NCI-H460 (cell line): ENCODE measurements around the gene CDC42BPB. TPM values are rescaled to one million over a fixed set of nuclear protein-coding genes. Genes with fewer than 3 reads are reported as not detected.
"Not testable (repeated sequence)": the region's sequence is repeated elsewhere in the genome, so short reads cannot be mapped to it uniquely, and the experiment has no call there.

Source experiments
- DNase-seq: peaks from one replicate; pipeline ENCODE4 v3.0.0-alpha.2; 2016; ENCODE audit warnings: low read depth; ENCODE audit errors: extremely low read depth
- total RNA-seq: library from RNA; depleted of rRNA; stranded (reverse); fragments of >200 nt; shearing (Covaris generic); gene quantifications from 2 replicates; pipeline ENCODE4 v1.2.3, GENCODE V29; 2014

CDC42BPB gene
- total RNA-seq, 1 experiment from 2014 or later = 54.9 TPM

DNA sequence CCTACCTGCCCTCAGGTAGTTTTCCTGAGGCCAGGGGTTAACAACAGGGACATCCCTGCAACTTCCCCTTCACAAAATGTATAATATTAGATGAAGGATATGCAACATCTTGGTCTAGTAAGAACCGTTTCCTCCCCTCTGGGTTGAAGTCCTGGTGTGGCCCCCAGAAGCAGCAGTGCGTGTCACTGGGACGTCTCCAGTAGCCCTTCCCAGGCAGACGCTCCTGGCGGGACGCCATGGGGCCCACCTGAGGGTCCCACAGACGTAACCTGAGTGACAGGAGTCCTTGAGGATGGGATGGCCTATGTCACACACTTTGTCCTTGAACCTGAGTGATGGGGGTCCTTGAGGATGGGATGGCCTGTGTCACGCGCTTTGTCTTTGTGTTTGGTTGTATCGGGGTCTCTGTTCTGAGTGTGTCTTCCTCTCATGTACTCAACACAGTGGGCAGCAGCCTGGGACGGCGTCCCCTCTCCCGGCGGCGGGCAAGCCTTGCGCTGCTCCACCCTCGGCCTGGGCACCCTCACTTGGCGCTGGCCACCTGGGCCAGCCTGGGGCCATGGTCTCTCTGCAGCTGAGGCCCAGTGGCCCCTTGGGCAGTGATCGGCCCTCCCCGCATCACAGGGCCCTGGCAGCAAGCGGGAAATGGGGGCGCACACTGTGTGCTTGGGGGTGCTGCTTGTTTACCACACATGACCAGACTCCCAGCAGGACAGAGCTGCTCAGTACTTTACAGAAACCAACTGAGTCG lies 149.2 kb downstream of the CDC42BPB start:
- no peak for DNase-seq

DNA sequence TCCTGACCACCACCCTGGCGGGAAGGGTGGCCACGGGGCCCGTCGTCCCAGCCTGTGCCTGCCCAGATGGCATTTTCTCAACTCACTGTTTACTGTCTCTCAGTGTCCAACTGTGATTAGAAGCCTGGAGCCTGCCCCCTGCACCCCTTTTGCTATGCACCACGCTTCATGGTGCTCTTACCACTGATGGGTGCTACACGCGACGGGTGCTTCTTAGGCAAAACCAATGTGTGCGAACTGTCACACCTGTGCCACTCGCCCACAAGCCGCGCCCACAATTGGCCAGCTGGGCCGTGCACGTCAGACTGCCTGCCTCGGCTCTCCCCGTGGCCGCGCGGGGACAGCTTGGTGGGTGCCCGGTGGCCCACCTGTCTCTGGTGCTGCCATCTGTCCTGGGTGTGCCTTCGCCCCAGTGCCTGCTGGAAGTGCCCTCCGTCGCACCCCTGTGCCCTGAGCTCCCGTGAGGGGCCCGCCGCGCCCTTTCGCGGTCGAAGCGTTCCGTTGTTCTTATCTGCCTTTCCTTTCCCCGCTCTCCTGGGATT lies 150.0 kb downstream of the CDC42BPB start:
- no peak for DNase-seq

DNA sequence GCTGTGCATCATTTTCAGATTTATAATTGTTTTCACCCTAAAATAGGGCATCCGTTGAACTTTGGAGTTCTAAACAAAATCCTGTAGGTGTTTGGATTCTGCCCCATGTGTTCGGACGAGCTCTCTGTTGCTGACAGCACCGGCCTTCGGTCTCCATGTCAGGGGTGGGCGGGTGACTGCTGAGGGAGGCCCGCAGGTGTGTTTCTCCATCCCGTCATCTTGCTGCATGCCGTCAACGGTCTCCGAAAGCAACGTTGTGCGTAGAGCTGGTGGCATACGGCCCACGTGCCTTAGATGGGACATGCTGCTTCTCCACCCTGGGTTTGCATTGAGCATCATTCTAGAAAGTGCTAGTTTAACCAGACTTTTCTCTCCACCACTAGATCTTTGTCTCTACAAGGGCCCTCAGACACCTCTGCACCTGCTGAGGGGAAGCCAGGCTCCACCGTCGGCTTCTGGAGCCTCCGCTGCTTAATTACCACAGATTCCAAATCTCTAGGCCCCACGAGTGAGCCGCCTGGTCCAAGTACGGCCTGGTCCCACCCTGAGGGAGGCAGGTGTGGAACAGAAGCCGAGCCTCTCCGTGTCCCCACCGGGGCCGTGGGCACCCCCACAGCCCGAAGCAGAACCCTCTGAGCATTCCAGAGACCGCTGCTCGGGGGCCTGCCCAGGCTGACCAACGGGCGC lies 150.6 kb downstream of the CDC42BPB start:
- no peak for DNase-seq

DNA sequence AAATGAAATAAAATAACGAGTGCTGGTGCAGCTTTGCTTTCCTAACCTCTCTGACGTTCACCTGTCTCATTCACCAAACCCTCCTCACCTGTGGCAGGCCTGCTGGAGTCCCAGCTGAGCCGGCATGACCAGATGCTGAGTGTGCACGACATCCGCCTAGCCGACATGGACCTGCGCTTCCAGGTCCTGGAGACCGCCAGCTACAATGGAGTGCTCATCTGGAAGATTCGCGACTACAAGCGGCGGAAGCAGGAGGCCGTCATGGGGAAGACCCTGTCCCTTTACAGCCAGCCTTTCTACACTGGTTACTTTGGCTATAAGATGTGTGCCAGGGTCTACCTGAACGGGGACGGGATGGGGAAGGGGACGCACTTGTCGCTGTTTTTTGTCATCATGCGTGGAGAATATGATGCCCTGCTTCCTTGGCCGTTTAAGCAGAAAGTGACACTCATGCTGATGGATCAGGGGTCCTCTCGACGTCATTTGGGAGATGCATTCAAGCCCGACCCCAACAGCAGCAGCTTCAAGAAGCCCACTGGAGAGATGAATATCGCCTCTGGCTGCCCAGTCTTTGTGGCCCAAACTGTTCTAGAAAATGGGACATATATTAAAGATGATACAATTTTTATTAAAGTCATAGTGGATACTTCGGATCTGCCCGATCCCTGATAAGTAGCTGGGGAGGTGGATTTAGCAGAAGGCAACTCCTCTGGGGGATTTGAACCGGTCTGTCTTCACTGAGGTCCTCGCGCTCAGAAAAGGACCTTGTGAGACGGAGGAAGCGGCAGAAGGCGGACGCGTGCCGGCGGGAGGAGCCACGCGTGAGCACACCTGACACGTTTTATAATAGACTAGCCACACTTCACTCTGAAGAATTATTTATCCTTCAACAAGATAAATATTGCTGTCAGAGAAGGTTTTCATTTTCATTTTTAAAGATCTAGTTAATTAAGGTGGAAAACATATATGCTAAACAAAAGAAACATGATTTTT lies 151.9 kb downstream of the CDC42BPB start:
- DNase-seq = no peak

DNA sequence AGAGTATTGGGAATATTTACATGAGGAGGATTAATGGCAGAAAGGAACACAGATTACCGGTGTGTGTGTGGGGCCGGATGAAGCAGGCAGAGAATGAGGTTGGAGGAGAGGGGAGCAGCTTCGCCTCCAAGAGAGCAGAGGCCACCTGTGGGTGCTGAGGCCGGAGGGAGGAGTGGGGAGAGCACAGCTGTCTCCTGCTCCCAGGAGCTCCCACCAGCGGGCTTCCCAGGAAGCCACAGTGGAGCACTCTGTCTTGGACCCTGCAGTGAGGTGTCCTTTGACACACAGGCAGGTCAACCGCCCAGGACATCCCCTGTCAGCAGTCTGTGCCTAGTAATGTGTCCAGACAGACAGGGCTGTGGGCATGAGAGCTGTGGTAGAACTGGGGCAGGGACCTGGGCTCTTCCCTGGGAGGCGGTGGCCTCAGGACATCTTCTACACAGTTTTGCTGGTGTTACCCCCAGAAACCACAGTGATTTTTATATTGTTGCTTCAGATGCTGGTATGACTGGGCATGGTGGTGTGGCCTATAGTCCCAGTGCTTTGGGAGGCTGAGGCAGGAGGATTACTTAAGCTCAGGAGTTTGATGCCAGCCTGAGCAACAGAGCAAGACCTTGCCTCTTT lies 153.3 kb downstream of the CDC42BPB start:
- no peak for DNase-seq

DNA sequence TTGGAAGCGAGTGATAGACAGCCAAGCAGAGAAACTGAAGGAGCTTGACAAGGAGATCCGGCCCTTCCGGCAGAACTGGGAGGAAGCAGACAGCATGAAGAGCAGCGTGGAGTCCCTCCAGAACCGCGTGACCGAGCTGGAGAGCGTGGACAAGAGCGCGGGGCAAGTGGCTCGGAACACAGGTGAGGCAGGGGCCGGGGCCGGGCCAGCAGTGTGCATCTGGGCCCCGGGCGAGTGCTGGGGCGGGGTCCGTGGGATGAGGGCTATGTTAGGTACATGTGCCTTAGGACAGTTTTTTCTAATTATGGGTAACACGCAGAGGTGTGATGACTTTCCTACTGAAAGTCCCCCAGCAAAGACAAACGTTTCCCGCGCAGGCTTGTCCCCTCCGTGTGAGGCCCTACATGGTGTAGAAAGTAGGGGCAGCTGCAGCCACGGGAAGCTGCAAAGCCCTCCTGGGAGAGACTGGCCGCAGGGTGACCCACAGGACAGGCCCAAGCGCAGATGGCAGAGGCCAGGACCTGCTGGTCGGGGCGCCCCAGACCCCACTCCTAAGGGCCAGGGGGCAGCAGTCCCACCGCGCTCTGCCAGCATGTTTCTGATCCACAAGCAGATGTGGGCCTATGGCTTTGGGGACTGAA lies 154.0 kb downstream of the CDC42BPB start:
- no peak for DNase-seq

DNA sequence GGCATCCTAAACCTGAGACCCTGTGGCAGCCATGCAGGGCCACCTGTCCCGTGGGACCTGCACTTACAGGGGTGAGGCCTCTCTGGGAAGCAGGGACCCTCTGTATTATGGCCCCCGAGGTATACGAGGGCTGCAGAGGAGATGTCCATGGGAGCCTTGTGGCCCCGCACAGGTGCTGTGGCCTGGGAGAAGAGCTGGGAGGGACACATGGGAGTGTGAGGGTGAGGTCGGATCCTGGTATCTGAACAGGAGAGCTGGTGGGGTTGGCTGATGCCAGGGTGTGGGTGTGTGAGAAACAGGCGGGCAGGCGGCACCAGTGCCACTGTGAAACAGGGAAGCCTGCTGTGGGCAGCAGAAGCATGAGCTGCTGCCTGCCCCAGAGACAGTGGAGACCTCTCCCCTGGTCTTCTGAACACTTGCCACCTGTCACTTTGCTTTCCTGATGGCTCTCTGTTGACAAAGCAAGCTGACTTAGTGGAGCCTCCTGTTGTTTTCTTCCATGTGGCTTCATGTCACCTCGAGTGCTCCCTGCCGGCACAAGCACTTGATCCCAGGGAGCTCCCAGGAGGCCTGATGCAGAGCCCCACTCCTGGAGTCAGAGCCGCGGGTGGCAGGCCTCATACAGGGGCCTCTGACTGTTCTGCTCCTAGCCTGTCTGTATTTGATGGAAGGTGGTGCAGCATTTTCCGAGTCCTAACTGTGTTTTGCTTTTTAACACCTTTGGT lies 154.7 kb downstream of the CDC42BPB start:
- no peak for DNase-seq

DNA sequence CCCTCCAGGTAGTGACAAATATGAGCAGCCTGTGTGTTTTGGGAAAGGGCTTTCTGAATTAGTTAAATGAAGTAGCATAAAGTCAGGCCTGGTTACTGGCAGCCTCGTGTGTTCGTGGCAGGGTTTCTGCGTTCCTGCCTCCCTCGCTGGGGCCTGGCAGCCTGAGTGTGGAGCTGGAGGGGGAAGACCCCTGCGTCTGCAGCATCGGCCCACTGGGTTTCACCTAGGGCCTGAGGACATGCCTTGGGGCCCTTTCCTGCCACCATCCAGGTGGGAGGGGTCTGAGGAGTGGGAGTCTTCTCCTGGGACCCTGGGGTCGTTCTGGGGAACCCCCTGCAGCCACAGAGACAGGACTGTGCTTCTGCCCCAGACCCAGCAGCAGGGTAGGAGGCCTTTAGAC lies 155.3 kb downstream of the CDC42BPB start:
- no peak for DNase-seq

DNA sequence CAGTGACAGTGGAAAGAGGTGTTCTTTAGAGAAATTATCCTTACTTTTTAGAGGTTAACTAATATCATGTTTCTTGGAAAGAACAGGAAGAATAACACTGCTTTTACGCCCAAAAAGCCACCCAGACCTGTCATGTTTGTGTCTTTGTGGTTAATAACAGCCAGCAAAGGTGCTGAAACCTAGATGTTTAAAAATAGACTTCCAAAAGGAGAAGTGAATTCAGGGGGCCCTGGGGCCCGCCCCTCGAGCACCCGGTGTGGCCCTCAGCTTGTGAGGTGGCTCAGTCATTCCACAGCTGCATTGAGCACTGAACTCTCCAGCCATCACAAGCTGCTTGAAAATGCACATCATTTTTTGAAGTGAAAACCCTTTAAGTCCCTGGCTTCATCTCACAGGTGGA lies 155.7 kb downstream of the CDC42BPB start:
- no peak for DNase-seq

DNA sequence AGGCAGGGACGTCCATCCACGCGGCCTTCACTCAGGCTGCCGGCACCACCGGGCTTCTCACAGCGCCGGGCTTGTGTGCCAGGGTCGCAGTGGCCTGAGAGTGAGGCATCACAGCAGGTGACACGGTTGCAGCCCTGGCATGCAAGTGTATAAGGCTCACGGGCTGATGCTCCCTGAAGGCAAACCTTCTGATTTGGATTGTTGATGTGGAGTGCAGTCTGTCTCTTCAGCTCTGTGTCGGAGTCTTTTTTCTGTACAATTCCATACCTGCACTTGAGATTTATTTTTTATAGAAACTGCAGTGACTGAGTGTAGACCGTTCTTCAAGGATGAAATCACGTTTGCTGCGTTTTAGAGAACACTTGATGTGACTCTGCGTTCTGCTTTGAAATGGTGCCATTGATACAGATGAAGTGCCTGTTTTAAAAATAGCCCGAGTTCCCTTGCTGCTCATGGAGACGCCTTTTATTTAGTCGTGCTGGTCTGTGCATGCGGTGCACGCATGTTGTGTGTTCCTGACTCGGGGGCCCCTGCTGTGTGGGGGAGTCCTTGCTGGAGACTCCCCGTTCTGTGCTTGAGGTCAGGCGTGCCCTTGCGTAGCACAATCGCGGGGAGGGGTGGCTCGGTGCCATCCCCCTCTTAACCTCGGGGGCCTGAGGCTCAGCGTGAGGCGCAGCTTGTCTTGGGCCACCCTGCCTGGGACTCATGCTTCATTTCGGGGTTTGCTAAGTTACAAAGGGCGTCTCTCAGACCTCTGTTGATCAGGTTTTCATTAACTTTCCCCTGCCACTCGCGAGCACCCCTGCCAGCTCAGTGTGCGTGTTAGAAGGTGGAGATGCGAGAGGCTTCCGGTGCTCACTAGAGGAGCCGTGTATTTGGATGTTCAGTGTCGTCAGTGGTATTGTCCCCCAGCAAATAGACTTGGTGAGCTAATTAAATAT lies 156.4 kb downstream of the CDC42BPB start:
- no peak for DNase-seq

DNA sequence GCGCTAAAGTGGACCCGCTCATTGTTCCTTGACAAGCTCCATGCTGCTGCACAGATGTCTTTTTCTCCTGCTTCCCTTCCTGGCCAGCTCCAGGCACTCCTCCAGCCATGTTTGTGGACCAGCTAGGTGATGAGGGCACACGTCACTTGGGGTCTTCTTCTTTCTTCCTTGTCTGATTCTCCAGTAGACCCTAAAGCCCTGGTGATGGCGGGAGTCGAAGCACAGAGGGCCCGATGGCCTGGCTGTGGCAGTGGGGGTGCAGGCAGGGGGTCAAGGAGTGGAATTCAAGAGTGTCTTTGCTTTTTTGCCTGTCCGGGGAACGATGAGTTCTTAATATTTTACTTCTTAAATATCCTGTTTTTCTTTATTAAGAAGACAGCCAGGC lies 157.8 kb downstream of the CDC42BPB start:
- no peak for DNase-seq

DNA sequence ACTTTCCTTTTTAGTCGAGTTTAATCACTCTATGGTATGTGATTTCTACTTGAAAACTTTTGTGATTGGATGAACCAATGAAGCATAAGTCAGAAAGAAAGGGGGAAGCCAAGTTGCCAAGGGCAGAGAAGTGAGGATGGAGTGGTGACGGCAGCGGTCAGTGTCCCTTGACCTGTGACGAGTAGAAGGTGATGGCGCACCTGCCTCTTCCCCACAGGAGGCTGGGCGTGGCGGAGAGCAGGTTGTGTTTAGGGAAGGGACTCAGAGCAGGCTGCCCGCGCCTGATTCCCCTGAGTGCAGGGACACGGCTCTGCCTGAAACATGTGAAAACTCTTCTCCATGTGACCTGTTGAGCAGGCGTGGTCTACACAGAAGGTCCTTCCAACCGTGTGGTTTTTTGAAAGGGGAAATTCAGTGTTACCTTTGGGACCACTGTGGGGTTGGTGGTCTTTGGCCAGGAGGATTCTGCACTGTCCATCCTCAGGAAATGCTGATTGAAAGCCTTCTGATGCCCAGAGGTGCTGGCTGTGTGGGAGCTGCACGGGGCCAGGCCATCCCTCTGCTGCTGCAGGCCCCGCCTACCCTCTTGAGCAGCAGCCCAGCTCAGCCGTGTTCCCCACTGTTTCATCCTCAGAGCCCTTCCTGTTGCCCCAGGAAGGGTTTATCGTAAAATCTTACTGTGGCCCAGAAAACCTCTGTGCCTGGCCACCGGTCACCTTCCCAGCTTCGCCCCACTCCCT lies 158.4 kb downstream of the CDC42BPB start:
- DNase-seq = no peak

DNA sequence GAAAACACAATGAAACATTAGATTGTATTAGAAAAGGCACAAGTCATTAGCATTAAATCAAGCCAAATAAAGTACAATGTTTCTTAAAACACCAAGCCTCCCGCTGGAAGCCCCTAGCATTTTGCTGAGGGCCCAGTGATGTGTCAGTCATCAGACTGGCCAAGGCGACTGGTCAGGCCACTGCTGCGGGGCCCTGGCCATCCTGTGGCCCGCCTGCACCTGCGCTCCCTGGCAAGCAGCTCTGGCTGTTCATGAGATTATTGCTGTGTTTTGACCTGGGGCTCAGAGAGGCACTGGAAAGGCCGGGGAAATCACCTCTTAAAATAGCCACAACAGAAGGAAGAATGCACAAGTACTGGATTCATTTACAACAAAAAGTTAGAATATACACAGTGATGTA lies 159.1 kb downstream of the CDC42BPB start:
- no peak for DNase-seq

DNA sequence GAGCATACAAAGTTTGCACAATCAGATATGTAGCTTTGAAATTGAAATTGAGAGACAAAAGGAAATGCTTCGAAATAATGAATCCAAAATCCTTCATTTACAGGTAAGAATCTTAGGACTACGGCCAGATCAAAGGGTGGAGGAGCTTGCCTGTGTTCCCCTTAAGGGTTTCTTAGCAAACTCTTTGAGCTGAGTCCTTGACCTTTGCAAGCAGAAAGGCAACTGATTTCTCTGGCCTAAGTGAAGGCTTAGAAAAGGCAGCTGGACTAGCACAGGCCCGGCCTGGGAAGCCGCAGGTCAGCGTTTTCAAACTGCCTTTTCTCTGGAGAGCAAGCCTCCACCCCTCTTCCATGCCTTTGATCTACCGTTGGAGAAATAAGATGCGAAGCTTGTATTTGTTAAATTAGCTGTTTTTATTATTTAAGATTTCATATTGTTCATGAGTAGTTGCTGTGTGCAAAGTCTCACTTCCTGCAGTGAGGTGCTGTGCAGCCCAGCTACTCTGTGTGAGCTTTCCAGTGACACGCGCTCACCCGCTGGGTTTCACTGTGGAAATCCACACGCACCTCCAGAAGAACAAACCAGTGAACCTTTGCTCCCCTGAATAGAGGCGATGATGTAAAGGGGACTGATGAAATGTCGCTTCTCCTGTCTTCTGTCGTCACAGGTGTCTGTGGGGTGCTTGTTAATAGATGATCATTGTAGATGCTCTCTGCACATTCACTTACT lies 159.9 kb downstream of the CDC42BPB start:
- no peak for DNase-seq

DNA sequence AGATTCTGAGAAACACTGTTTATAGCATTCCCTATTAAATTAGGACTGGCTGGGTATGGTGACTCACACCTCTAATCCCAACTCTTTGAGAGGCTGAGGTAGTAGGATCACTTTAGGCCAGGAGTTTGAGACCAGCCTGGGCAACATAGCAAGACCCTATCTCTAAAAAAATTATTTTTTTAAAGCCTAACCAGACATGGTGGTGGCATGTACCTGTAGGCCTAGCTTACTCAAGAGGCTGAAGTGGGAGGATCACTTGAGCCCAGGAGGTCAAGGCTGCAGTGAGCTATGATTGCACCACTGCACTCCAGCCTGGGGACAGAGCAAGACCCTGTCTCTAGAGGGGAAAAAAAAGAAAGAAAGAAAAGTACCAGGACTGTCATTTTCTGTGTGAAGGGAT lies 160.6 kb downstream of the CDC42BPB start:
- not testable (repeated sequence) for DNase-seq

DNA sequence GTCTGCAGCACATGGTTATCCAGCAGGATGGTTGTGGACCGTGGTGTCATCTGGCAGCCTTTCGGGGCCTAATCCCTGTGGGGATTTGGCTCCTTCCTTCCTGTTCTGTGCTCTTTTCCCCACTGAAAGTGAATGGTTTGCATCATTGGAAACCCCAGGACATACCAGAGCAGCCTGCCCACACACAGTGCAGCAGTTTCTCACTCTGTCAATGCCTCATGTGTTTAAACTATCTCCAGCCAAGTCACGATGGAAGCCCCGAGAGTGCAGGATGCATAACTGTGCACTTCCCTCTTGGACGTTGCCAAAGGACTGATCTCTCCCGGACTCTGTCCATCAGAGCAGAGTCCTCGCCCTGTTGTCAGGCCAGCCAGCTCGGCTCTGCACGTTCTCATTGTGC lies 163.9 kb downstream of the CDC42BPB start:
- no peak for DNase-seq

DNA sequence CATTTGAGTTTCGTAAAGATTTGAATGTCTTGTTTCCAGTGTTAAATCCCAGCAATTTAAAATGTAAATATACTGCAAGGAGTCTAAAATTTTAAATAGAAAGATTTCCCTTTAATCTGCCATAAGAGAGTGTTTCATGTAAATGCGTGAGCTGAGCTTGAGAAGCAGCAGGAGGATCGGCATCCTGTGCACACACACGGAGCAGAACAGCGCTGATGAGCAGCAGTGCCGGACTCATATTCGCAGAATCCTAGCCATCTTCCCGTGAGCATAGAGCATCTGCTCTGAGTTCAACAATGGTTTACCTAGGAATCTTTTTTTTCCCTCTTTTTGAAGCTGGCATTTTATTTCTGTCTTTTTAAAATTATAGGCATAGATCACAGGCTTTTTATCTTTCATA lies 164.7 kb downstream of the CDC42BPB start:
- DNase-seq = no peak
